Endothelial cell of umbilical vein (primary cell): Measurements from ENCODE around the gene PKMYT1. TPM values are rescaled to one million over a fixed set of nuclear protein-coding genes. Genes with fewer than 3 reads are reported as not detected.

Experiments used
- BruUV-seq: library from RNA; stranded (reverse); fragments of 400-500 nt; replicated peaks from 2 replicates; lab custom pipeline; 2021; lab: Mats Ljungman, UMichigan
- CTCF ChIA-PET: fragments of 300-600, 350-600 bp; sonication (Branson Sonifier 250); formaldehyde crosslinking; loops from one replicate; lab custom pipeline; 2021; ENCODE audit warnings: antibody characterized with exemption, inconsistent platforms; lab: Charles Lee
- POLR2A ChIA-PET: fragments of 300-600, 350-600 bp; sonication (Branson Sonifier 250); formaldehyde crosslinking; loops from one replicate; lab custom pipeline; 2021; ENCODE audit warnings: antibody characterized with exemption, inconsistent platforms; lab: Charles Lee
- DNase-seq: peaks from one replicate; pipeline ENCODE4 v3.0.0-alpha.2; 2011; ENCODE audit warnings: low read depth, low spot score
- FAIRE-seq: peaks from 2 replicates; lab custom pipeline; 2011; peaks lifted over from hg19 to GRCh38; lab: Jason Lieb, UNC
- H2AFZ ChIP-seq: 2 replicates; pipeline ENCODE4 v1.6.0; 2012; ENCODE audit warnings: low read depth, low read length, control low read depth, inconsistent platforms
- H3K27ac ChIP-seq: 2 replicates; pipeline ENCODE4 v1.5.1; 2011; ENCODE audit warnings: low read depth, mild to moderate bottlenecking, control low read depth, low read length, moderate library complexity; ENCODE audit not compliant: insufficient read depth
- H3K27me3 ChIP-seq, 2 experiments: 2 replicates each; pipeline versions ENCODE4 v1.6.0 to v1.6.1; 2011; ENCODE audit warnings: low read length in 2 of 2, mixed read lengths in 1 of 2; ENCODE audit not compliant: control insufficient read depth in 2 of 2, insufficient read depth in 2 of 2
- H3K36me3 ChIP-seq, 2 experiments: 2 replicates in 1 of 2; 3 replicates in 1 of 2; pipeline ENCODE4 v1.5.1; 2011; ENCODE audit warnings: low read length in 2 of 2, mild to moderate bottlenecking in 1 of 2, moderate library complexity in 1 of 2; ENCODE audit not compliant: control insufficient read depth in 2 of 2, insufficient read depth in 2 of 2; ENCODE audit errors: extremely low read depth in 1 of 2
- H3K4me1 ChIP-seq: 3 replicates; pipeline ENCODE4 v1.5.1; 2011; ENCODE audit warnings: mild to moderate bottlenecking, low read length; ENCODE audit not compliant: control insufficient read depth, insufficient read depth; ENCODE audit errors: extremely low read depth
- H3K4me2 ChIP-seq: 2 replicates; pipeline ENCODE4 v1.6.1; 2011; ENCODE audit warnings: low read length, control low read depth, mixed read lengths; ENCODE audit not compliant: insufficient read depth
- H3K4me3 ChIP-seq, 3 experiments: fragments of 200-600 bp in 1 of 3; sonication (generic), shearing (Covaris generic) in 1 of 3; replicated peaks in 1 of 3; 2 replicates each; pipeline ENCODE4 v1.5.1; 2011 to 2016; ENCODE audit warnings: control low read depth in 3 of 3, low read length in 3 of 3, mild to moderate bottlenecking in 2 of 3, inconsistent platforms in 1 of 3, low read depth in 1 of 3, moderate library complexity in 1 of 3; ENCODE audit not compliant: insufficient read depth in 1 of 3
- H3K79me2 ChIP-seq: 2 replicates; pipeline ENCODE4 v1.6.0; 2012; ENCODE audit warnings: low read length, inconsistent platforms; ENCODE audit not compliant: control insufficient read depth, insufficient read depth
- H3K9ac ChIP-seq: replicated peaks from 2 replicates; pipeline ENCODE3; 2011; ENCODE audit warnings: low read length, control low read depth; ENCODE audit not compliant: insufficient read depth; ENCODE audit errors: extremely low read depth
- H3K9me1 ChIP-seq: replicated peaks from 3 replicates; pipeline ENCODE4 v1.6.0; 2011; ENCODE audit warnings: mild to moderate bottlenecking, low read length; ENCODE audit not compliant: control insufficient read depth, insufficient read depth; ENCODE audit errors: extremely low read depth
- H3K9me3 ChIP-seq: replicated peaks from 2 replicates; pipeline ENCODE4 v1.5.1; 2012; ENCODE audit warnings: low read length, inconsistent platforms; ENCODE audit not compliant: control insufficient read depth, insufficient read depth
- H4K20me1 ChIP-seq: replicated peaks from 2 replicates; pipeline ENCODE3; 2011; ENCODE audit warnings: mild to moderate bottlenecking, low read length; ENCODE audit not compliant: control insufficient read depth, insufficient read depth; ENCODE audit errors: extremely low read depth
- CTCF ChIP-seq, 2 donors: IDR thresholded peaks; 1 replicate in 1 of 2; 2 replicates in 1 of 2; pipeline ENCODE4 v1.5.1; 2011; ENCODE audit warnings: low read length in 2 of 2, mild to moderate bottlenecking in 2 of 2, moderate library complexity in 2 of 2, control low read depth in 1 of 2, inconsistent platforms in 1 of 2, low read depth in 1 of 2; ENCODE audit not compliant: insufficient read depth in 1 of 2; ENCODE audit errors: extremely low read depth in 1 of 2
- EZH2 ChIP-seq: IDR thresholded peaks from 2 replicates; pipeline ENCODE4 v1.6.1; 2012; ENCODE audit warnings: borderline replicate concordance, low read depth, mild to moderate bottlenecking, moderate library complexity, low read length, inconsistent platforms; ENCODE audit not compliant: severe bottlenecking
- FOS ChIP-seq: IDR thresholded peaks from 2 replicates; pipeline ENCODE4 v1.6.1; 2011; ENCODE audit warnings: mild to moderate bottlenecking, low read length, moderate library complexity, borderline replicate concordance; ENCODE audit not compliant: insufficient read depth
- GATA2 ChIP-seq: IDR thresholded peaks from 2 replicates; pipeline ENCODE4 v1.7.0; 2011; ENCODE audit warnings: low read depth, mild to moderate bottlenecking, moderate library complexity, mixed read lengths, low read length; ENCODE audit not compliant: insufficient read length, insufficient read depth
- JUN ChIP-seq: IDR thresholded peaks from 2 replicates; pipeline ENCODE4 v1.6.1; 2011; ENCODE audit warnings: borderline replicate concordance, low read depth; ENCODE audit not compliant: insufficient read length, insufficient read depth
- MAX ChIP-seq: IDR thresholded peaks from 2 replicates; pipeline ENCODE4 v1.6.1; 2011; ENCODE audit not compliant: insufficient read depth, insufficient read length
- MYC ChIP-seq: IDR thresholded peaks from one replicate; pipeline ENCODE4 v1.6.1; 2011; ENCODE audit warnings: mild to moderate bottlenecking, low read depth, low read length
- POLR2A ChIP-seq: IDR thresholded peaks from 2 replicates; pipeline ENCODE4 v1.6.1; 2012; ENCODE audit warnings: low read depth, mild to moderate bottlenecking, control low read depth, low read length
- POLR2AphosphoS5 ChIP-seq: IDR thresholded peaks from 2 replicates; pipeline ENCODE4 v1.6.1; 2012; ENCODE audit warnings: low read depth, mild to moderate bottlenecking, control low read depth, low read length, moderate library complexity; ENCODE audit not compliant: insufficient read depth
- dilution Hi-C: fragments of 300-500 bp; cut with MboI; formaldehyde crosslinking; loops from one replicate; pipeline ENCODE4 v1.15.0; 2019; ENCODE audit warnings: low sequenced_read_pairs; ENCODE audit not compliant: extremely low pct_ligation_motif_present
- intact Hi-C: fragments of 100-400 bp; cut with micrococcal nuclease; formaldehyde crosslinking; loops from one replicate; pipeline ENCODE4 v1.10.0; 2022
- polyA plus RNA-seq, 4 experiments: library from polyadenylated mRNA; depleted of rRNA in 3 of 4; stranded (reverse) in 3 of 4; unstranded in 1 of 4; fragments of >200 nt; gene quantifications; 2 replicates each; pipeline versions ENCODE4 v1.2.1 to v1.2.3, GENCODE V29; 2011 to 2012; ENCODE audit warnings: missing spikeins in 1 of 4
- total RNA-seq: library from RNA; stranded (reverse); gene quantifications from 2 replicates; pipeline ENCODE4 v1.2.3, GENCODE V29; 2021

Gene PKMYT1
- total and polyA plus RNA-seq, 2 donors (not counting 3 experiments of a cell fraction or from before 2014, with no cell fraction given), result 26.1 to 48.5 TPM

- Histone ChIP-seq H2AFZ (no peak overlapping the region), H3K79me2 (peaks cover 2% of the 10 kb centered on the region), H3K27me3 (peaks cover 15 to 16% of the 10 kb centered on the region in 2 experiments), H3K9me1 (no peaks in the 10 kb centered on the region), H3K27ac (no peak overlapping the region), H3K4me1 (peaks cover 18% of the 10 kb centered on the region), H4K20me1 (no peaks in the 10 kb centered on the region), H3K4me3 (no peak overlapping the region), H3K9ac (no peak overlapping the region), H3K9me3 (no peaks in the 10 kb centered on the region), H3K36me3 (peaks cover 0 to 9% of the 10 kb centered on the region in 2 experiments), H3K4me2 (no peak overlapping the region)
- intact Hi-C loops, result no loop called here
- BruUV-seq, result no TSS peak
- no peak for FAIRE-seq
- ChIA-PET POLR2A (interaction anchor here (0.7 kb wide), 1 partner anchor 273 kb away, joined by 4 read pairs; no protein-coding TSS in a partner anchor), CTCF (interaction anchor here (0.7 to 2.2 kb wide), 4 partner anchors 8 to 109 kb away, joined by 3 to 9 read pairs (median 4); no protein-coding TSS in a partner anchor)
- no peak for DNase-seq
- dilution Hi-C loops, result no loop called here
- TF ChIP-seq EZH2 (no peak), GATA2 (no peak), JUN (no peak), MAX (no peak), POLR2A (no peak), MYC (no peak), FOS (no peak), CTCF (IDR thresholded peaks at IDR 0.05; ENCODE audit: extremely low read depth in 1 of 2, insufficient read depth in 1 of 2, low read depth in 1 of 2, low read length in 2 of 2) (no peak), POLR2AphosphoS5 (no peak)
Measured at GRCh38 chr16:3025032-3026002, 45.1 kb upstream of the PKMYT1 start.
